Cortex of kidney (tissue), 1 donor: ENCODE results near the gene ARHGAP19.

ENCODE experiments used
- DNase-seq: peaks from one replicate; lab custom pipeline; 2025; lab: John Stamatoyannopoulos, UW

The ARHGAP19 gene

DNA sequence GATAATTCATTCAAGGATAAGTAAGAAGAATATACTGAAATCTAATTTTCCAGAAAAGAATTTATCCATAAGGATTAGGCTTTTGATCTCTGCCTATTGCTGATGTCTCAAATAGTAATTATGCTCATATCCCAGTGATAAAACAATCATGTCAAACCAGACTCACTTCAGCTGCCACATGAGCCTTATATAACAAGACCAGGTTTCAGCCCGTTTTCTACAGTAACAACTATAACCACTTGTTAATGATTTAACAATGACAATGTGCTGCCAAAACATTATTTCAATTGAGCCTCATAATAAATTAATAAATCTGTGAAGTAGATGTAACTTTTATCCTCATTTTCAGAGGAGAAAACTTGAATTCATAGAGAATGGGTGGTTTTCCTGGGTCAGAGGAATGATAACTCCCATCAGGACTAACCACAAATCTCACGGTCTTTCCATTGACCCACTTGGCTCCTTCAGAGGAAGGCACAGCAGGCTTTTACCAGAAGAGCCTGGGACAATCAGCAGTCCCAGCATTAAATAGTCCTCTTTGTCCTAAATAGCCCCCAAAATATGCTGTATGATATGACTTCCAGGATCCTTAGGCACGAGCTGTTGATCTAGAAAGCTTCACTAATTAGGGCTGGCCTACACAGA, 64.2 kb downstream of the ARHGAP19 start:
- no peak for DNase-seq

- DNase-seq: no peak
Observed at GRCh38 chr10:97226398-97226797, 66.0 kb downstream of the ARHGAP19 start.

GRCh38 chr10:97224483-97225435, 67.7 kb downstream of the ARHGAP19 start:
- DNase-seq: no peak

DNA sequence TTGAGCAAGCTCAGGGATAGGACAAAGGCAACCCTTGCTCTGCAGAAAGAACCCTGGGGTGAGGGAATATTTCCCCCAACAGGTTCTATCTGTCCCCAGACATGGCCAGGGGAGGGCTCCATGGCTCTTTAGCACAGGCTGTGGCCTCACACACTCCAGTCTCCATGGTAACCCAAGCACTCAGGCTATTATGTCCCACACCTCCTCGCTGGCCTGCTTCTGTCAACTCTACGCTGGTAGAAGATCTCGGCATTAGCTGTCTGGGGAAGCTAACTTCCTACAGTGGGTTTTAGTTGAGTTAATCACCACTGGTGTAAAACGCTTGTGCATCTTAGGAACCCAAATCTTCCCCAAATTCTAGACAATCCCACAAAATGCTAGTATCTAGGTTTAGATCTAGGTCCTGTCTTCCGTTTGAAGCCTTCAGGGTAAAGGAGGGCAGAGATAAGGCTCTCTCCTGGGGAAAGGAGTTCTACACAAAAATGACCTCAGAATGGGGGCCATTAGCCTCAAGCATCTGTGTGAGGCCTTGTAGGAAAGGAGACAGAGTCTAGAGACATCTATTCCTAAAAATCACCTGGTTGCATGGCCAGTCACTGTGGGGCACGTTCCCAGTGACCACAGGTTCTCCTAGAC, 70.0 kb downstream of the ARHGAP19 start:
- no peak for DNase-seq

DNA sequence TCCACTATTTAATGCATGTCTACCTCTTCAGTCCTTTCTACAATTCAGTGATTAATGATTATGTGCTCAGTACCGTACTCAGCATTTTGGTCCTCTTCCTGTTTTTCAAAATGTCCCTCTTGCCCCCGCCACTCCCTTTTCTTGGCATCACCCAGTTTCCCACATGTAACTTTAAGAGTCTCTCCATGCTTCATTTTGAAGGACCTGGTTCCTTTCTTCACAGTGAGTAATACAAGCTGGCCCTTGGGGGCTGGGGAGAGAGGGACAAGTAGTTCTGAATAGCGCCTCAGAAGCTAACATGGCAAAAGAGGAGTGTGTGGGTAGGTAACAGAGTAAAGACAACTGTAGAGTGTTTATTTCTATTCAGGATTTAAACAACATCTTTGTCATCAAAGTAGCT, 72.1 kb downstream of the ARHGAP19 start:
- DNase-seq: no peak

DNA sequence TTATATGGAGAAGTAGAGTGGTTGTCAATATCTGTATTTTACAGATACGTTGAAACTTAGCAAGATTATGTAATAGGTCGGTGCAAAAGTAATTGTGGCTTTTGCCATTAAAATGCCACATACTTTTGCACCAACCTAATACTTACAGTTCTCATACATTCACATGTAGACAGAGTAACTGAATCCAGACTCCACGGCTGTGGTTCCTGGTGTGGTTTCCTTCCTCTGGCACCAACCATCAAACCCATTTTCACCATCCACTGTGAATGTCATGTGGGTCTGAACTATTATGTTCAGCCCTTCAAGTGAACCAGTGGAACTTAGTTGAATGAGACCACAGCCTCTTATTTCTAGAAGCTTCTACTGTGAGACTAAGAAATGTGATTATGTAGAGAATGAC, 75.1 kb downstream of the ARHGAP19 start:
- DNase-seq: no peak

- DNase-seq: no peak
Observed at GRCh38 chr10:97215619-97216260, 76.7 kb downstream of the ARHGAP19 start.

DNA sequence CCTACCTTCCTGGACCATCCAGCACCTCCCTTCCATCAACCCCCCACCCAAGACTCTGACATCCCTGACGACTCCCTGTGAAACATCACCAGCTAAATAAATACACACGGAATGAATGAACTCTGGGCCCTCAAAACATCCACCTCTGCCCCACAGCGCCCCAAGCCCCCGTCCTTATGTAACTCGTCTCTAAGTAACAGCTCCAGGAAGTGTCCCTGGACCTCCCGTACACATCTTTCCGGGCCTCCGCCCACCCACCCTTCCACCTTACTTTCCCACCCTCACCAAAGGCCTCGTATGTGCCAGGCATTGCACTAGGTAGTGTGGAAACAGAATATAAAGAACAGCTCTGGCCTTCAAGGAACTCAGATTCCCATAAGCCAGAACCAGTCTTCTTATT, 79.0 kb downstream of the ARHGAP19 start:
- DNase-seq: no peak

- DNase-seq: no peak
Observed at GRCh38 chr10:97211229-97211628, 81.2 kb downstream of the ARHGAP19 start.

GRCh38 chr10:97210543-97210960, 81.9 kb downstream of the ARHGAP19 start:
- DNase-seq: no peak

DNA sequence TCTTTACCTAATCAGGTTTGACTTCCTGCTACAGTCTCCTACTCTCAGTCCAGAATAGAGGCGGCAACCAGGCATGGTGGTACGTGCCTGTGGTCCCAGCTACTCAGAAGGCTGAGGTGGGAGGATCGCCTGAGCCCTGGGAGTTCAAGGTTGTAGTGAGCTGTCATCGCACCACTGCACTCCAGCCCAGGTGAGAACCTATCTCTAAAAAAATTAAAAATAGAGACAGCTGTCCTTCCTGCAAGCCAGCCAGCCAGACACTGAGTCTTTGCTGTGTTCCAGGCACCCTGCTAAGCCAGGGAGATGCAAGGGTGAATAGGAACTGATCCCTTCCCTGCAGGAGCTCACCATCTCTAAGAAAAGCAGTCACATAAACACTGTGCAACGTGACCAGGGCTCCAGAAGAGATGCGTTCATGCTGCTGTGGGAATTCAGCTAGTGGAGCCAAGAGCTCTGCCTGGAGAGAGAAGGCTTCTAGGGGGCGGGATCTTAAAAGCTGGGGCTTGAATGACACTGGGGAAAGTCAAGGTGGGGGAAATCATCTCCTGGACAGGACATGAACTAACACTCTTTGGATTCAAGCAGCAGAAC, 84.6 kb downstream of the ARHGAP19 start:
- DNase-seq: no peak

DNA sequence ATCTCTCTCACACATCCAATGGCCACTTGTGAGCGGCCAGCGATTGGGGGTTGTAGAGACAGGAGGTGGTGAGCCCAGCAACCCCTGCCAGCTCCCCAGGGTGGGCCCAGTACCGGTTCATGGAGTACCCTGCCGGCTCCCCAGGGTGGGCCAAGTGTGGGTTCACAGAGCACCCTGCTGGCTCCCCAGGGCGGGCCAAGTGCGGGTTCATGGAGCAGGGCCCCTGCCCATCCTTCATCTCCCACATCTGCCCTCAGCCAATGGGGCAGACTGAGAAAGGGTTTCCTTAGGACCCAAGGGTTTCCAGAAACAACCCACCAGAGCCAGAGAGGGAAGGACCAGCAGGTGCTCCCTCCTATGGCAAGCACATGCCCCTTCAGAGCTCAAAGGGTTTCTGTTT, 85.3 kb downstream of the ARHGAP19 start:
- no peak for DNase-seq

DNA sequence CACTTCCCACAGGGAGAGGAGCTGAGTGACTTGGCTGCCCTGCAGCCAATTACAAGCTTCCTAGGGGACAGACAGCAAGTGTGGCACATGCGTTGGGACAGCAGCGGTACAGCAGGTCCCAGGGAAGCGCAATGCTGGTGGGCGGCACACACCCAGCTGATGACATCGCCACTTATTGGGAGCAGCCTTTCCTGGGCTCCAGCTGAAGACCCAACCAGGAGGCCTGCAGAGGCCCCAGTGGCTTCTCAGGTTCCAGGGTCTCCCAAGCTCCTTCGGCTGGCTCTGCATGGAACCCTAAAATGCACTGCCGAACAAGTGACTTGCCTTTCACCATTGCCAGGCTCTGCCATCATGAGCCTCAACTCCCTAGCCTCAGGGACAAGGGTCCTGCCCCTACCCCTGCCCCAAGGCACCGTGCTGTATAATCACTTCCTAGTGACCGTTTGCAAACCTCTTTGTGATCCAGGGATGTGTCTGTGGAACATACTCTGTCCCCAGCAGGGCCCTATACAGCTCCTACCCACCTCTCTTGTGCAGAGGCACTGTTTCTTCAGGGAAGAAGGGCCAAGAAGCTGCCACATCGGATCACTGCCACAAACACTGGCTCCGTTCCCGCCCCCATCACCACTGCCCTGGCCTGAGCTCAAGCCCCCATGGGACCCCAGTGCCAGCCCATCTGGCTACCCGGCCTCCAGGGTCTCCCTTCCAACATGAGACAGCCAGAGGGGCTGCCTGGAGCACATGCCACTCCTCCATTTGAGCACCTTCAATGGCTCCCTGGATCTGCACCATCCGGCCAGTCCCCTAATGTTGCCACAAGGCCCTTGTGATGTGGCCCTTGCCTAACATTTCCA, 87.4 kb downstream of the ARHGAP19 start:
- no peak for DNase-seq

- no peak for DNase-seq
Observed at GRCh38 chr10:97203220-97203619, 89.2 kb downstream of the ARHGAP19 start.

GRCh38 chr10:97200616-97201015, 91.8 kb downstream of the ARHGAP19 start:
- DNase-seq: no peak

- no peak for DNase-seq
Observed at GRCh38 chr10:97199152-97199551, 93.3 kb downstream of the ARHGAP19 start.

DNA sequence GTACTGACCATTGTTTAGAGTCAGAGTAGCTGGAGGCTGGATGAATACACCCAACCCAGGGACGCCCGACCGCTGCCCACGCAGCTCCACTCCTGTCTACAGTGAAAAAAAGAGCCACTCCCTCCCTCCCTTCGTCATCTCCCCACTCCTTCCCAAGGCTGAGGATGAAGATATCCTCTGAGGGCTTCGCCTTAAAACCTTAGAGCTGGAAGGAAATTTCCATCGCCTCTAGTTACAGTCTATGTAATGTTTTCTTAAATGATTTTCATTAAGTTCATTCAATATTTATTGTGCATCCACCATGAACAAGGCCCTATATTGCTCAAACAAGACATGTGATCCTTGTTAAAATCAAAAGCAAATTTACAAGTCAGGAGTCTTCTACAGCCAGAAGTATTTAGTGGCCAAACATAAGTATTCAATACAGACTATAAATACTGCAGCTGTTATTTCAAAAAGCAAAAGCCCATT, 95.4 kb downstream of the ARHGAP19 start:
- no peak for DNase-seq

- no peak for DNase-seq
Observed at GRCh38 chr10:97196223-97197029, 96.0 kb downstream of the ARHGAP19 start.

GRCh38 chr10:97195706-97196222, 96.7 kb downstream of the ARHGAP19 start:
- no peak for DNase-seq

DNA sequence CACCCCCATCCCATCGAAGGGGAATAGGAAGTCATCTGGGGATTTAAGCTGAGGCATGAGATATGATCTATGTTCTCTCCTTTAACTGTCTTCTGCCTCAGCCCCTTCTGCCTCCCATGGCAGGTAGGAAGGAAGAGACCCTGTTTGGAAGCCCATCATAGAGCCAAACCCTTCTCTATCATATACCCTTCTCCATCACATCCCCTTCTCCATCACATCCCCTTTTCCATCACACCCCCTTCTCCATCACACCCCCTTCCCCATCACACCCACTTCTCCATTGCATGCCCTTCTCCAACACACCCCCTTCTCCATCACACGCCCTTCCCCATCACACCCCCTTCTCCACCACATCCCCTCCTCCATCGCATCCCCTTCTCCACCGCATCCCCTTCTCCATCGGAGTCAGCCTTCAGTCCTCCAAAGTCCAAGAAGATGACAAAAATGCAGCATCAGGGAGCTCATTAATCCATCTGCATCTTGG, 99.4 kb downstream of the ARHGAP19 start:
- DNase-seq: no peak
